GM21825 (cell line): ENCODE results near the gene LARGE1.

Source experiments
- ATAC-seq: cut with Tn5 transposase; IDR thresholded peaks from one replicate; pipeline ENCODE4 v1.9.1; 2021; ENCODE audit warnings: mild to moderate bottlenecking, moderate library complexity; ENCODE audit not compliant: unreplicated experiment

Gene LARGE1

DNA sequence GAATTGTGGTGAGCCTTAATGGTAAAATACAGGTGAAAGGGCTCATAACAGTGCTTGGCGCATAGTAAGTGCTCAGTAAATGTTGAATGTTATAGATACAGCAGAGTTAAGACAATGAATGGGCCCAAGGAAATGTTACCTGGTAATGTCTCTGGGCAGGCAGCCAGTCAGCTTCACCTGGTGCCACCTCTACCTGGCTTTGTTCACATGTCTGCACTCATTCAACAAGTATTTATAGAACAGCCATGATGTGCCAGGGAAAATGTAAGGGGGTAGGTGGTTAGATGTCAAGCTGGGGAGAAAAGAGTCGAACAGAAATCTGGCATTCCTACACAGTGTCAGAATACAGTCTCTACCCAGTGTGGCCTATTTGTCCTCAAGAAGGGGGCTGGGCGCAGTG is 623.3 kb downstream of the LARGE1 start:
- ATAC-seq, result no peak

DNA sequence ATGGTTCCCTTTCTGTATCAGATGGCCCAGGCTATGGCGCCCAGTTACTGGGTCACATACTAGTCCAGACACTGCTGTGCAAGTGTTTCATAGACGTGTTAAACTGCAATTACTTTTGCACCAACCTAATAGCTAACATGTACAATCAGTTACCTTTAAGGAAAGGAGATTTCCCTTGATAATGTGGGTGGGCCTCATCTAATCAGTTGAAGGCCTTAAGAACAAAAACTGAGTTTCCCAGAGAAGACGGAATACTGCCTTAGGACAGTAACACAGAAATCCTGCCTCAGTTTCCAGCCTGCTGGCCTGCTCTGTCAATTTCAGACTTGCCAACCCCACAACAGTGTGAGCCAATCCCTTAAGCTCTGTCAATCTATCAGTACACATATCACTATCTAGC is 632.2 kb downstream of the LARGE1 start:
- ATAC-seq, result no peak

DNA sequence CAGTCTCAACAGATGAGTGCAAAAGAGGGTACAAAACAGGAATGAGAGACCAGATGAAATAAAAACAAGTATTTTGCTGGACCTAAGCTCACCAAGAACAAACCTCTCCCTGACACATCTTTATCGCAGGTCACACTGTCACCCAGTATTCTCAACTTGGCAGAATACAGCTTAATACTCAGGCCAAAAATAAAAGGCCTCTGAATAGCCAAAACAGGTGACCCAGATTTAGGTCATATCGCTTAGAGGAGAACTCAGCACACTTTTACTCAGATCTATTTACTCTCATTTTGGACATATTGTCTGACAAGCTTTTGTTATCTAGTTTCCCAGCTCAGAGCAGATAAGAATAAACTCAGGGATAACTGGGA is 645.2 kb downstream of the LARGE1 start:
- no peak for ATAC-seq

DNA sequence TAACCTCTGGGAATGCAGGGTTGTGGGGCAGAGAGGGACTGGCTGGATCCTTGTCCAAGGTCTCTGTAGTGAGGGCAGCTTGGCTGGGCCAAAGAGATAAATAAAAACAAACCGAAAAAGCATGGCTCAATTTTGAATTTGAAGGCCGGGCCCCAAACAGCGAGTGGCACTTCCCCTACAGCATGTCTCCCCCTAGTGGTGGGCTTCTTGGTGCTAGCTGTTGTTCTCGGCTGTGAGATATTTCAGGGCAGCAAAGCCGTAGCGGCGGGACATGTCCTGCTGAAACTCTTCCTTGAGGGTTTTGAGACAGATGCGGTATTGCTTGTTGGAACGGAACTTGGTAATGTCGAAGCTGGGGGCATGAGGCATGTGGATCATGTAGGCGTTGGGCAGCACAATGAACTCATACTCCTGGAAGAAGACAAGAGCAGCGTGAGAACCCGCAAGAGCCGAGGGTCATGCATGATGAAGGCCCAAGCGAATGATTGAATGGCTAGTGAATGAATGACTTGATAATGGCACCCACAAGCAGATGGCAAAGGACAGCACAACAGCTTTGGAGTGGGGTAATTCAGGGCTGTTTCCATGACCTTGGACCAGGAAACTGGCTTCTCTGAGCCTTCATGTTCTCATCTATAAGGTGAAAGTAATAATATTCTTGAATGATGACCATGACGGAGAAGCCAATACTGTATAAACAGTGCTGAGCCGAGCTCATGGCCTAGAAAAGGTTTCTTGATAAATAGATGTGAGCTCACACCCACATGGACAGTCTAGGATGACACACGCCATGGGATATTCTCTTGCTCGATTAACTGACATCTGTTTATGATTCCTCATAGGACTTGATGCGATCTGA is 645.8 kb downstream of the LARGE1 start:
- no peak for ATAC-seq

DNA sequence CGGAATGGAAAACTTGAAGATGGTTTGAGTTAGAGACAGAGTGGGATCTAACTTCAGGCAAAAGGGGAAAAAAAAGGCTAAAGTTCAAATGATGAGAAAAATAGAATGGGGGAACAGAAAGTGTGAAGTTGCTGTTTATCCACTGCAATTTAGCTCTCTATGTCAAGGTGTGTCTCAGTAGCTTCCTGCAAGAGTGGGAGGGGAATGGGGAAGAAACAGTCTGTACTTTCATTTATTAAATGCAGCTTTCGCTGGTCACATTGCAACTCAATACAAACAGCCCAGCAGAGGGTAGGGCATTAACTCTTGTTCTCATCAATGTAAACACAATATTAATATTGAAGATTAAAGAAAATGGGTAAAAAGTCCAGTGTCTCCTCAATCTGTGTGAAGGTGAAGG is 647.4 kb downstream of the LARGE1 start:
- ATAC-seq, result no peak

DNA sequence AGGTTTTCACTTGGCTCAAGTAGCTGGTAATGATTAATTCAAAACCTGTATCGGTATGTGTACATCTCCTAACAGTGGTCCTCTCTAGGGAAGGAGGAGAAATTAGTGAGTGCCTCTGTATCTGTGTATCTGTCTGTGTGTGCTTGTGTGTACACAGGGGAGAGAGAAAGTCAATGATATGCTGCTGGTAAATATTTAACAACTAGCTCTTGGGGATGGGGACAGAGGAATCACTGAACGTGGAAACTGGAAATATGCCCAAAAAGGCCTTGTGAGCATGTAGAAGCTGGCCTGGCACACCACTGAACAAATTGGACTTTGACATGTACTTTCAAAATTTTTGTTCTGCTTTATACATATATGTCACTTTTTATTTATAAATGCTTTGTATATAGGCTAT is 648.1 kb downstream of the LARGE1 start:
- peak; percentile 31 for ATAC-seq

DNA sequence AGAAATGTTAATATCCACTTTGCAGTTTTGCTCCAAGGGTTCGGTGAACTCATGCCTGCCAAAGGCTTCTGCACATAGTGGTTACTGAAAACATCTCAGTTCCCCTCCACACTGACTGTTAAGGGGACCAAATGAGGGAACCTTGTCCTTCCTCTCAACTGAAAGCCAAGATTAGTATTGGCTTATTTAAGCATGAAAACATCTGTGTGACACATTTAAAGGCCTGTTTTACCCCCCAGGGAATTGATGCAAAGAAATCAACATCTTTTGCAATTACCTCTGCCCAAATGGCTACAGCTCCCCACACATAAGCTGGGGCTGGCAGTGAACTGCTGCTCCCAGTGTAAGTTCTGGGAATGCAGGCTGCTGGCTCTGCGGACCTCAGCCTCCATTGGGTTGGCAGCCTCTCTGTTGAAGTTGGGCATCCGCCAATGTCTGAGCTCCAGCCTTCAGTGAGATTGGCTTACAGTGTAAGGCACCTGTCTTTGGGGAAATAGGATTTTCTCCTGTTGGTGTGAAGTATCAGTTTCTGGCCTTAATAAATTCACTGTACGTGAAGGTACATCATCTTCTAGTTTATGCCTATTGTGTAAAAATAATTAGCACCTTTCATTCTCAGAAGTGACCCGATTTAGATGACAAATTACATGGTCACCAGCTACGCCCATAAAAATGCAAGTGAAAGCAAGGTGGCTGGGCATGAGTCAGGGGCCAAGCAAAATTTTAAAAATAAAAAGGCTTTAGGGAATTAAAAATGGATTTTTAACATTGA is 648.7 kb downstream of the LARGE1 start:
- peak; percentile 58 for ATAC-seq

DNA sequence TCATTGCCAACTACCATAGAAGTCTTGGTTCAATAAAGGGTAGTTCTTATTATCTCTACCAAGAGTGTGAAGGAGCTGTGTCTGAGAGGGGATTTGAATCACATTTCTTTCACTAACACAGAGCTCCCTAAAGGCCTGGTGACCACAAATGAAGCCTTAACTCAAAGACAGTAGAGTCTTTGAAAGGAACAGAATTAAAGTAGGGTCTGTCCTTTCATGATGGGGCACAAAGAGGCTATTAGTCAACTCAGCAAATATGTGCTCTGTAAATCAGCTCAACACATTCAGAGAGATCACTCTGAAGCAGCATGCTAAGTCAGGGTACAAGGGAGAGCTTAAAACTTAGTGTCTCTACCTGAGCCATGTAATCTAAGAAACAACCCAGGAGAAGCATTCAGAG is 649.7 kb downstream of the LARGE1 start:
- no peak for ATAC-seq

DNA sequence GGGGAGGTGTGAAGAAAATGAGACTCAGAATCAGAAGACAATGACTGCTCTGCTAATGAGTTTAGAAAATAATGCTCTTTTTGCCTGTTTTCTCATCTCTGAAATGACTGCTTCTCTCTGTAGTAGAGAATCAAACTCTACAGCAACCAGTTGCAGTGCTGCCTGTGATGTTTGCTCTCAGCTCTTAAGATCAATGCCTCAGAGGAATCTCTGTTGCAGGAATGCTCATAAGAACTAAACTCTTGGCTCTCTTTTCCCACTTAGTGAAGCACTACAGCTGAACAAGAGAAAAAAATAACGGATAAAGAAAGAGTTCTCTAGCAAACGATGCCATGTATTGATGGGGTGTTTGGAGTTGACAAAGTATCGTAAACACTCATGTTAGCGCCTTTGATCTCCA is 658.6 kb downstream of the LARGE1 start:
- no peak for ATAC-seq

DNA sequence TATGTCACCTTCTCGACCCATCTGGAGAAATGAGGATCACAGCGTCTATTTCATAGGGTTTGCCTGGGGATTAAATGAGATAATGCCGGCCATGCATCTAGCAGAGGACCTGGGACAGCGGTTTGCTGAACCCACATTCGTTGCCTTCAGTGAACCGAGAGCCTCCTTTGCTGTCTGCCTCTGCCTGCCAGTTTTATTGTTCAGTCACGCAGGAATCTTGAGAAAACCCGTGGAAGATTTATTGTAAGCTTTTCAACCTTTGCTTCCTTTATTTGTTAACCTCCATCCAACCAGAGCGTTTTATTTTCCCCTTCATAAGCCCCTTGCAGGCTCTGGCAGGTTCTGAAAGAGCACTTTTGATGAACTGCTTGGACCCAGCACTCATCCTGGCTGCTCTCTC is 659.8 kb downstream of the LARGE1 start:
- ATAC-seq, result no peak

DNA sequence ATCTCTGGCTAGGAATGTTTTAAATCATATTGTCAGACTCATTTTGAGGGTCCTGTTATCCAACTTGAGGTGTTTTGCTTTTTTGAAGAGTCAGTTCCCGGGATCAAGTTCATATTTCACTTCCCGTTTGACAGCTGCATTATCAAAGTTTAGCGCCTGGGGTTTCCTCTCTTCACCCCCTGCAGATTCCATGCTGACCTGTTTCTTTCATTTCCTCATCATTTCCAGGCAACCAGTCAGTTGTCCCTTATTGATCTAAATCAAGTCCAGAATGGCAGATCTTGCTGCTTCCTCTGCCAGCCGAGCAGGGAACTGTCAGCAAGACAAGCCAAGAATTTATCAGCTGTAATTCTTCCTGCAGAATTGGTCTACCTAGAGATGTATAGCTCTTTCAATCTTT is 664.5 kb downstream of the LARGE1 start:
- ATAC-seq, result no peak

DNA sequence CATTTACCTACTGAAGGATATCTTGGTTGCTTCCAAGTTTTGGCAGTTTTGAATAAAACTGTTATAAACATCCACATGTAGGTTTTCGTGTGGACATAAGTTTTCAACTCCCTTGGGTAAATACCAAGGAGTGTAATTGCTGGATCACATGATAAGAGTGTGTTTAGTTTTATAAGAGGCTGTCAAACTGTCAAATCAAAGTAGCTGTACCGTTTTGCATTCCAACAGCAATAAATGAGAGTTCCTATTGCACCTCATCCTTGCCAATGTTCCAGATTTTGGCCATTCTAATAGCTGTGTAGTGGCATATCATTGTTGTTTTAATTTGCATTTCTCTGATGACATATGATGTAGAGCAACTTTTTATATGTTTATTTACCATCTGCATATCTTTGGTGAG is 671.3 kb downstream of the LARGE1 start:
- ATAC-seq, result no peak

DNA sequence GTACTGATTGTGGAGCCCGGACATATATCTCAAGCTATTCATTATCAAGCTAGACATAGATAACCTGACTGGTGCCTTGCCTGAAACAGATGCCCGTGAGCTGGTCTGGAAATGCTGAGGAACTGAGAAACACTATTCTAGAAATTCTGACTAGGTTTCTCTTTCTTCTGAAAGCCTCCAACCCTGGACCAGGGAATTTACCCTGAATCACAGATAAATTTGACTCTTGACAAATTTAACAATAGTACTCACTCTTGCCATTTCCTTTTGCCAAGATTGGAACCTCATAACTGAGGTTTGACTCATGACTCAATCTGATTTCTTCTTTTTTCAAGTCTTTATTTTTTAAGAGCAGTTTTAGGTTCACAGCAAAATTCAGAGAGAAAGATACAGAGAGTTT is 672.5 kb downstream of the LARGE1 start:
- ATAC-seq, result no peak

DNA sequence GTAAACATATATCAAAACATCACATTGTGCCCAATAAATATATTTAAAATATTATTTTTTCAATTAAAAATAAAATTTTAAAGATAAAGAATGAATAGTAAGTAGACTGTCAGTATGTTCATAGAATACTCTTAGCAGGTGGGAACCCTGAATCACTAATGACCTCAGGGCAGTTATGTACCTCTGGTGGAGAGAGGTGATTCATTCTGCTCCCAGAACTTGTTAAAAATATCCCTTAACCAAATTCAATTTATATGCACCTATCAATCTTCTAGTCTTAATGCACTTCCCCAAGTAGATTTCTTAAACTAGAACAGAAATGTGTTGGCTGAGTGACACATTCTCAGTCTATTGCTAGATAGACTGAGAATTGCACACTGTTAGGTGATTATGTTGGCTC is 678.2 kb downstream of the LARGE1 start:
- ATAC-seq, result no peak

DNA sequence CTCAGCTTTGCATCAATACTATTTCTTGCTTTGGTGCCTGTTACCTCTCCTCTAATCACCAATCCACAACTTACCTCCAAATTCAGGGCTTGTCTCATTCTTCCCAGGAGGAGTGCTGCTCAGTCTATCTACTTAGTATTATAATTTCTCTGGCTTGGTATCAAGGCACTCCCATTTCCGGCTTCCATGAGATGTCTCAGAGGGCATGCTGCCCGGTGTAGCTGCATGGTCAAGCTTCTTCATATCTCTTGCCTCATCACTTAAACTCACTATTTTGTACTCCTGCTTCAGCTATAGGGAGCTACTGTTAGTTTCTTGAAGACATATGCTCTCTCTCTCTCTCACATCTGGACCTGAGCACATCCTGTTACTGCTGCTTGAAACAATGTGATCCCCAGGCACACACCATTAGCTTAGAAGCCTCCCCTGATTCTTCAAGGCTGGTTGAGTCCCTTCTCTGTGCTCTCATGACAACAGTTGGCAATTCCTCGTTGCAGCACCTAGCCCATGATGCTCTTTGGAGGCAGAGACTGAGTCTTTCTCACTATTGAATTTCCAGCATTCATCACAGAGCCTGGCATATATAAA is 679.3 kb downstream of the LARGE1 start:
- no peak for ATAC-seq

DNA sequence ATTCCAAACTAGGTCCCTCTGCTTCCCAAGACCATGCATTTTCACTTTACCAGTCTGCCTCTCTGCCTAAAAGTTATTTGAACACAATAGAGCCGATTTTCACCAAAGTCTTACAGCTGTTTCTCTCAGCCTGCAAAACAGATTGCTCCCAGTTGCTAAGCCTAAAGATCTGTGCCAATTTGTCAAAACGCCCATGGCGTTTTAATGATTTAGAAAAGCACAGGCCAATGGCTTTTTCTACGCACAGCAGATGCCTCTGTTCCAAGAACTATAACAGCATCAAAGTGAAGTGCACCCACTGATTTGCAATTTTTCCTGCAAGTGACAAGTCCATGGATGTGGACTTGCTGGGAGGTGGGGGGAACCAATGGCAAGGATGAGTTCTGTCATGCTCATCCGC is 688.2 kb downstream of the LARGE1 start:
- no peak for ATAC-seq

DNA sequence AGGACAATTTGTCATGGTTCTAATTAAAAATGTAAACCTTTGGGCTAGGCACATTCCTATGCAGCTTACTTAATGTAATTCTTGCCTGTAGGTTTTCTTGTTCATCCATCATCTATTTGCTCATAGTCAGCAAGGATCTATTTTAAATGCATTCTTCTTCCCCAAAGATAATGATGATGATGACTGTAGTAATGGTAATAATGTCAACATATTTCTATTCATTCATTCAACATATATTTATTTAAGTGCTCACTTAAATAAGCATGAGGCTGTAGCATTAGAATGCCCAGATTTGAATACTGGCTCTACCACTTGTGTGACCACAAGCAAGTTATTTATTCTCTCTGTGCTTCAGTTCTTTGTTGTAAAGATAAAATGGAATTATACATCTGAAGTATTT is 692.5 kb downstream of the LARGE1 start:
- ATAC-seq, result no peak

DNA sequence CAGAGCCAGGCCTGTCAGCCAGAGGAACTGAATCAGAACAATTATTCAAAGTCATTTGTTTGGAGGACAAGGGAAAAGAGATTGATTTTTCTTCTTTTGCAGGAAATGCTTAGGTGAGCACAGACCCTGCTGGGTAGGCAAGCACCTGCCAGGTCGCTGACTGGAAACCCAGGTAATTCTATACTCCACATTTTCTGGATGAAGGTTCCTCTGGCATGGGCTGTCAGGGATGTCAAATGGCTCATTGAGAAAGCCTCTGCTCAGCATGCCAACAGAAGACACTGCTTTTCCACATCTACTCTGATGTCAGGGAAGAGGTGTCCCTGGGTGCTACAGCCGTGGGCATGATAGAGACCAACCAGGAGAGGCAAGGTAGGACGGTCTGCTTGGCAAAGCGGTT is 695.4 kb downstream of the LARGE1 start:
- no peak for ATAC-seq
